Measurements from ENCODE around the gene MEIG1. TPM values are rescaled to one million over a fixed set of nuclear protein-coding genes. Genes with fewer than 3 reads are reported as not detected.

The MEIG1 gene, protein sequence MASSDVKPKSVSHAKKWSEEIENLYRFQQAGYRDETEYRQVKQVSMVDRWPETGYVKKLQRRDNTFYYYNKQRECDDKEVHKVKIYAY
- total RNA-seq = not detected in 2 replicates

GRCh38 chr10:14959221-14960057 is at the start of gene MEIG1:
Gene MEIG1 (plus strand): TSS chr10:14959388. CDS start chr10:14966469, 7,081 bp downstream.

DNA sequence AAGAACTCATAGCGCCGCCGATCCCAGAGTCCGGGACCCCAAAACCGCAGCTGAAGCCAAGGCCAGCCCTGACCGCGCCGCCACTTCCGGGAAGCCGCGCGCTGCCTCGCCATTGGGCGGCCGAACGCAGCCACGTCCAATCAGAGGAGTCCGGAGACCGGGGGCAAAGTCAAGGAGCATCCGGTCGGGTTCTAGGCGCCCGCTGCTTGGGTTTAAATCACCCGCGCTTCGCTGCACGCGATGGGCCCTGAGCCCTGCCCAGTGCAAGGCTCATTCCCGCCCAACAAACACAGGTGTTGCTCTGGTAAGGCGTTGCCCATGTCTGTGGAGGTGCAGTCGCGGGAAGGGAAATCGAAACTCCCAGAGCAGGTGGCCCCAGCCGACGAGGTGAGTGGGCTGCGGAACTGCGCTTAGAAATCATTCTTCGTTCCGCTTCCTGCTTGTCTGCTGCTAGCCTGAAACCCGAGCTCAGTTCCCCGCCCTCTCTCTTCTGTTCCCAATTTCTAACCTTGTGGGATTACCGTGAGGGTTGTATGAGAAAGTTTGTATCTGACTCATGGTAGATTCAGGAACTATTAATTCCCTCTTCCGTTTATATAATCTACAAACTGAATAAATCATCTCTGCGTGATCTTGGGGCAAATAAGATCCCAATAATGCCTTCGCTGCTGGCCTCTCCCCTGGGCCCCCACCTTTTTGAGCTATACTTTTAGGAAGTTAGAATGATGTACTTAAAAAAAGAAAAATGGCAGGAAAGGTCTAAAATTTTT is 5.0 kb upstream of the MEIG1 start, which contains the start of gene DCLRE1C:
DCLRE1C (minus strand) TSS at position 96 of the 770 bp plus-strand sequence; CDS start at position 10, 86 bp downstream.

Other genes with a start within 250 kb of the MEIG1 start
- 7.9 and 15.3 TPM in 2 replicates for gene FAM107B, start 184.5 kb upstream of the MEIG1 start, total RNA-seq
- gene CDNF, start 121.4 kb upstream of the MEIG1 start, total RNA-seq = 0.36 and 3.6 TPM in 2 replicates
- gene HSPA14, start 121.1 kb upstream of the MEIG1 start, total RNA-seq = 7.0 and 9.2 TPM in 2 replicates
- gene MSANTD7, start 121.1 kb upstream of the MEIG1 start, total RNA-seq = 10.3 and 15.1 TPM in 2 replicates
- gene SUV39H2, start 80.5 kb upstream of the MEIG1 start, total RNA-seq = 6.1 and 9.7 TPM in 2 replicates
- 4.2 and 4.3 TPM in 2 replicates for gene DCLRE1C, start 5.3 kb upstream of the MEIG1 start, total RNA-seq
- gene OLAH, start 84.6 kb downstream of the MEIG1 start, total RNA-seq = under 0.01 and 1.6 TPM in 2 replicates
- gene ACBD7, start 129.4 kb downstream of the MEIG1 start, total RNA-seq = 0.16 and 0.18 TPM in 2 replicates
- 9.7 and 19.3 TPM in 2 replicates for gene RPP38, start 138.0 kb downstream of the MEIG1 start, total RNA-seq
- 28.2 and 29.6 TPM in 2 replicates for gene NMT2, start 209.3 kb downstream of the MEIG1 start, total RNA-seq